Measurements from ENCODE around the gene PCDHGA4. TPM values are rescaled to one million over a fixed set of nuclear protein-coding genes. Genes with fewer than 3 reads are reported as not detected.
"Not testable (repeated sequence)": the region's sequence is repeated elsewhere in the genome, so short reads cannot be mapped to it uniquely, and the experiment has no call there.

PCDHGA4 gene
- polyA plus RNA-seq (2011; rRNA removed) (3.0 and 4.0 TPM in 2 replicates), polyA minus RNA-seq (2011; rRNA and poly(A)+ RNA removed) (10.1 and 12.6 TPM in 2 replicates)

- Histone ChIP-seq H3K27me3 (ENCODE audit: control insufficient read depth, insufficient read depth, low read length) (no peaks in the 10 kb centered on the region), H3K36me3 (ENCODE audit: control insufficient read depth, insufficient read depth, low read length) (no peaks in the 10 kb centered on the region), H3K4me3 (ENCODE audit: low read depth, low read length) (peak within 1 kb of the TSS; percentile 36)
- POLR2A ChIA-PET, result no interaction called here
- DNase-seq (ENCODE audit: low read depth), result no peak
- peak; percentile 38 for TF ChIP-seq CTCF (IDR thresholded peaks at IDR 0.05; ENCODE audit: insufficient read depth, low read depth, low read length)
- CTCF ChIA-PET, result interaction anchor here (1.0 to 3.1 kb wide), 18 partner anchors 8 to 212 kb away, joined by 3 to 16 read pairs (median 5); partner anchors contain the start of genes PCDHGA10, PCDHGA2, PCDHGA3 and PCDHGA5
Measured at GRCh38 chr5:141354900-141355469, at the start of gene PCDHGA4. Gene PCDHGA4, plus strand, starts transcription at chr5:141355021. Its CDS starts 87 bp downstream, at chr5:141355108.

GRCh38 chr5:141306630-141307029, 48.2 kb upstream of the PCDHGA4 start:
- H3K4me3 ChIP-seq (ENCODE audit: low read depth, low read length), result no peak overlapping the region
- POLR2A ChIA-PET, result no interaction called here
- no peak for DNase-seq (ENCODE audit: low read depth)
- TF ChIP-seq CTCF (IDR thresholded peaks at IDR 0.05; ENCODE audit: insufficient read depth, low read depth, low read length), result no peak
- no peaks in the 10 kb centered on the region for H3K36me3 ChIP-seq (ENCODE audit: control insufficient read depth, insufficient read depth, low read length)
- no peaks in the 10 kb centered on the region for H3K27me3 ChIP-seq (ENCODE audit: control insufficient read depth, insufficient read depth, low read length)
- CTCF ChIA-PET, result no interaction called here

GRCh38 chr5:141313711-141314110, 41.1 kb upstream of the PCDHGA4 start:
- CTCF ChIA-PET, result no interaction called here
- TF ChIP-seq CTCF (IDR thresholded peaks at IDR 0.05; ENCODE audit: insufficient read depth, low read depth, low read length), result no peak
- Histone ChIP-seq H3K4me3 (ENCODE audit: low read depth, low read length) (no peak overlapping the region), H3K27me3 (ENCODE audit: control insufficient read depth, insufficient read depth, low read length) (no peaks in the 10 kb centered on the region), H3K36me3 (ENCODE audit: control insufficient read depth, insufficient read depth, low read length) (no peaks in the 10 kb centered on the region)
- DNase-seq (ENCODE audit: low read depth), result no peak
- POLR2A ChIA-PET, result no interaction called here

GRCh38 chr5:141316963-141317362, 37.9 kb upstream of the PCDHGA4 start:
- POLR2A ChIA-PET; H3K27me3 ChIP-seq (ENCODE audit: control insufficient read depth, insufficient read depth, low read length); H3K36me3 ChIP-seq (ENCODE audit: control insufficient read depth, insufficient read depth, low read length); CTCF ChIA-PET; DNase-seq (ENCODE audit: low read depth); H3K4me3 ChIP-seq (ENCODE audit: low read depth, low read length): not testable (repeated sequence)

- POLR2A ChIA-PET, result no interaction called here
Measured at GRCh38 chr5:141319202-141319601, 35.6 kb upstream of the PCDHGA4 start.

More at GRCh38 chr5:141319202-141319601, 35.6 kb upstream of the PCDHGA4 start:
- CTCF ChIA-PET, result interaction anchor here (0.8 to 3.8 kb wide), 9 partner anchors 11 to 249 kb away, joined by 3 to 27 read pairs (median 4); partner anchors contain the start of genes PCDHGA1, PCDHGA7 and SLC25A2
- Histone ChIP-seq H3K4me3 (ENCODE audit: low read depth, low read length) (no peak overlapping the region), H3K27me3 (ENCODE audit: control insufficient read depth, insufficient read depth, low read length) (no peaks in the 10 kb centered on the region), H3K36me3 (ENCODE audit: control insufficient read depth, insufficient read depth, low read length) (peaks cover 2% of the 10 kb centered on the region)
- TF ChIP-seq CTCF (IDR thresholded peaks at IDR 0.05; ENCODE audit: insufficient read depth, low read depth, low read length), result no peak
- no peak for DNase-seq (ENCODE audit: low read depth)
